ENCODE data around the gene TSNAX.

- TF ChIP-seq POLR2AphosphoS5 (IDR thresholded peaks at IDR 0.05; ENCODE audit: low read depth, low read length) (no peak), YY1 (IDR thresholded peaks at IDR 0.05; ENCODE audit: low read depth) (no peak), FOXM1 (IDR thresholded peaks at IDR 0.05; ENCODE audit: low read depth) (no peak), CTCF (IDR thresholded peaks at IDR 0.05) (no peak), RFX5 (IDR thresholded peaks at IDR 0.05; ENCODE audit: low read length) (no peak), SIN3A (IDR thresholded peaks at IDR 0.05; ENCODE audit: borderline replicate concordance, low read depth, low read length) (no peak), RAD21 (IDR thresholded peaks at IDR 0.05; ENCODE audit: low read length) (no peak), TAF1 (IDR thresholded peaks at IDR 0.05; ENCODE audit: borderline replicate concordance, low read depth, low read length) (no peak), ELF1 (IDR thresholded peaks at IDR 0.05) (no peak), RXRA (IDR thresholded peaks at IDR 0.05; ENCODE audit: borderline replicate concordance, low read depth) (no peak)
- TF ChIP-seq, protein P1, sequence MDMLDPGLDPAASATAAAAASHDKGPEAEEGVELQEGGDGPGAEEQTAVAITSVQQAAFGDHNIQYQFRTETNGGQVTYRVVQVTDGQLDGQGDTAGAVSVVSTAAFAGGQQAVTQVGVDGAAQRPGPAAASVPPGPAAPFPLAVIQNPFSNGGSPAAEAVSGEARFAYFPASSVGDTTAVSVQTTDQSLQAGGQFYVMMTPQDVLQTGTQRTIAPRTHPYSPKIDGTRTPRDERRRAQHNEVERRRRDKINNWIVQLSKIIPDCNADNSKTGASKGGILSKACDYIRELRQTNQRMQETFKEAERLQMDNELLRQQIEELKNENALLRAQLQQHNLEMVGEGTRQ (IDR thresholded peaks at IDR 0.05; ENCODE audit: borderline replicate concordance, low read depth, low read length): no peak
- TF ChIP-seq, protein P2, sequence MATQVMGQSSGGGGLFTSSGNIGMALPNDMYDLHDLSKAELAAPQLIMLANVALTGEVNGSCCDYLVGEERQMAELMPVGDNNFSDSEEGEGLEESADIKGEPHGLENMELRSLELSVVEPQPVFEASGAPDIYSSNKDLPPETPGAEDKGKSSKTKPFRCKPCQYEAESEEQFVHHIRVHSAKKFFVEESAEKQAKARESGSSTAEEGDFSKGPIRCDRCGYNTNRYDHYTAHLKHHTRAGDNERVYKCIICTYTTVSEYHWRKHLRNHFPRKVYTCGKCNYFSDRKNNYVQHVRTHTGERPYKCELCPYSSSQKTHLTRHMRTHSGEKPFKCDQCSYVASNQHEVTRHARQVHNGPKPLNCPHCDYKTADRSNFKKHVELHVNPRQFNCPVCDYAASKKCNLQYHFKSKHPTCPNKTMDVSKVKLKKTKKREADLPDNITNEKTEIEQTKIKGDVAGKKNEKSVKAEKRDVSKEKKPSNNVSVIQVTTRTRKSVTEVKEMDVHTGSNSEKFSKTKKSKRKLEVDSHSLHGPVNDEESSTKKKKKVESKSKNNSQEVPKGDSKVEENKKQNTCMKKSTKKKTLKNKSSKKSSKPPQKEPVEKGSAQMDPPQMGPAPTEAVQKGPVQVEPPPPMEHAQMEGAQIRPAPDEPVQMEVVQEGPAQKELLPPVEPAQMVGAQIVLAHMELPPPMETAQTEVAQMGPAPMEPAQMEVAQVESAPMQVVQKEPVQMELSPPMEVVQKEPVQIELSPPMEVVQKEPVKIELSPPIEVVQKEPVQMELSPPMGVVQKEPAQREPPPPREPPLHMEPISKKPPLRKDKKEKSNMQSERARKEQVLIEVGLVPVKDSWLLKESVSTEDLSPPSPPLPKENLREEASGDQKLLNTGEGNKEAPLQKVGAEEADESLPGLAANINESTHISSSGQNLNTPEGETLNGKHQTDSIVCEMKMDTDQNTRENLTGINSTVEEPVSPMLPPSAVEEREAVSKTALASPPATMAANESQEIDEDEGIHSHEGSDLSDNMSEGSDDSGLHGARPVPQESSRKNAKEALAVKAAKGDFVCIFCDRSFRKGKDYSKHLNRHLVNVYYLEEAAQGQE (IDR thresholded peaks at IDR 0.05; ENCODE audit: low read depth, low read length): no peak
Measured at GRCh38 chr1:231507476-231508355, 20.8 kb upstream of the TSNAX start.
